HEK293 (cell line): ENCODE data around the gene PTX4.

Source experiments
- CTCF ChIA-PET: fragments of 350-600 bp; formaldehyde crosslinking; extraction: SDS; loops from one replicate; lab custom pipeline; 2021; ENCODE audit warnings: antibody characterized with exemption; lab: Yijun Ruan, JAX
- POLR2A ChIA-PET: fragments of 300-600 bp; formaldehyde crosslinking; extraction: SDS; loops from one replicate; lab custom pipeline; 2020; ENCODE audit warnings: antibody characterized with exemption, inconsistent platforms; lab: Yijun Ruan, JAX
- H3K27ac ChIP-seq: fragments of 200-500 bp; sonication (Bioruptor generic); 2 replicates; pipeline ENCODE4 v1.5.1; 2014; ENCODE audit warnings: low read depth, low read length, control low read depth, inconsistent platforms; ENCODE audit errors: extremely low read depth
- H3K36me3 ChIP-seq, 2 experiments: fragments of 200-500 bp in 1 of 2; sonication (Bioruptor generic) in 1 of 2; 1 replicate in 1 of 2; 2 replicates in 1 of 2; pipeline ENCODE4 v1.5.1; 2014 to 2017; ENCODE audit warnings: inconsistent platforms in 2 of 2, low read length in 2 of 2; ENCODE audit not compliant: control insufficient read depth in 2 of 2, insufficient read depth in 1 of 2
- H3K4me1 ChIP-seq: fragments of 200-500 bp; sonication (Bioruptor generic); 2 replicates; pipeline ENCODE4 v1.5.1; 2014; ENCODE audit warnings: mild to moderate bottlenecking, low read length, inconsistent platforms; ENCODE audit not compliant: control insufficient read depth, insufficient read depth
- H3K4me3 ChIP-seq: 2 replicates; pipeline ENCODE4 v1.5.1; 2011; ENCODE audit warnings: low read depth, mild to moderate bottlenecking, control low read depth, low read length, moderate library complexity
- H3K9me3 ChIP-seq: fragments of 200-500 bp; sonication (Bioruptor generic); 2 replicates; pipeline ENCODE4 v1.5.1; 2014; ENCODE audit warnings: low read depth, low read length, inconsistent platforms; ENCODE audit not compliant: control insufficient read depth, insufficient read depth
- BCL11B ChIP-seq: fragments of 450-650 bp; formaldehyde crosslinking; IDR thresholded peaks from 2 replicates; pipeline ENCODE4 v1.5.1; 2016; ENCODE audit warnings: low read depth, missing biosample characterization, missing genetic modification characterization
- EGR2 ChIP-seq: fragments of 450-650 bp; formaldehyde crosslinking; IDR thresholded peaks from 2 replicates; pipeline ENCODE4 v1.5.1; 2016; ENCODE audit warnings: low read depth, missing biosample characterization, missing genetic modification characterization
- GLI2 ChIP-seq: fragments of 450-650 bp; formaldehyde crosslinking; IDR thresholded peaks from 2 replicates; pipeline ENCODE4; 2017; ENCODE audit warnings: missing biosample characterization, missing genetic modification characterization, low read depth, borderline replicate concordance
- SP3 ChIP-seq: fragments of 450-650 bp; formaldehyde crosslinking; IDR thresholded peaks from 2 replicates; pipeline ENCODE4 v1.5.1; 2016; ENCODE audit warnings: missing biosample characterization, missing genetic modification characterization
- ZEB2 ChIP-seq: fragments of 450-650 bp; formaldehyde crosslinking; IDR thresholded peaks from 2 replicates; pipeline ENCODE4 v1.5.1; 2016; ENCODE audit warnings: missing biosample characterization, missing genetic modification characterization
- ZFHX2 ChIP-seq: fragments of 450-650 bp; formaldehyde crosslinking; conservative IDR thresholded peaks from 2 replicates; pipeline ENCODE4 v1.5.1; 2016; ENCODE audit warnings: missing biosample characterization, missing genetic modification characterization
- ZNF114 ChIP-seq: fragments of 450-650 bp; formaldehyde crosslinking; IDR thresholded peaks from 2 replicates; pipeline ENCODE4 v1.5.0; 2017; ENCODE audit warnings: missing biosample characterization, missing genetic modification characterization
- ZNF391 ChIP-seq: fragments of 450-650 bp; formaldehyde crosslinking; IDR thresholded peaks from 2 replicates; pipeline ENCODE4 v1.5.1; 2016; ENCODE audit warnings: low read depth, missing biosample characterization, missing genetic modification characterization, borderline replicate concordance
- ZNF473 ChIP-seq: fragments of 450-650 bp; formaldehyde crosslinking; IDR thresholded peaks from 2 replicates; pipeline ENCODE4 v1.5.1; 2017; ENCODE audit warnings: missing biosample characterization, missing genetic modification characterization
- ZNF555 ChIP-seq: fragments of 450-650 bp; formaldehyde crosslinking; conservative IDR thresholded peaks from 2 replicates; pipeline ENCODE4 v1.5.1; 2017; ENCODE audit warnings: missing biosample characterization, mild to moderate bottlenecking, missing genetic modification characterization, inconsistent platforms
- ZNF629 ChIP-seq: fragments of 450-650 bp; formaldehyde crosslinking; IDR thresholded peaks from 2 replicates; pipeline ENCODE4 v1.5.1; 2017; ENCODE audit warnings: missing biosample characterization, missing genetic modification characterization
- ZNF707 ChIP-seq: fragments of 450-650 bp; formaldehyde crosslinking; IDR thresholded peaks from 2 replicates; pipeline ENCODE4 v1.5.1; 2016; ENCODE audit warnings: missing biosample characterization, missing genetic modification characterization
- ZNF747 ChIP-seq: fragments of 450-650 bp; formaldehyde crosslinking; IDR thresholded peaks from 2 replicates; pipeline ENCODE4 v1.5.1; 2016; ENCODE audit warnings: missing biosample characterization, missing genetic modification characterization
- TF ChIP-seq, protein P1 (sequence below): fragments of 450-650 bp; formaldehyde crosslinking; IDR thresholded peaks from 2 replicates; pipeline ENCODE4 v1.5.1; 2017; ENCODE audit warnings: missing biosample characterization, missing genetic modification characterization
- TF ChIP-seq, protein P2 (sequence below): fragments of 450-650 bp; formaldehyde crosslinking; optimal IDR thresholded peaks from 2 replicates; pipeline ENCODE3; 2016; ENCODE audit warnings: missing biosample characterization, mild to moderate bottlenecking, missing genetic modification characterization

The PTX4 gene

DNA sequence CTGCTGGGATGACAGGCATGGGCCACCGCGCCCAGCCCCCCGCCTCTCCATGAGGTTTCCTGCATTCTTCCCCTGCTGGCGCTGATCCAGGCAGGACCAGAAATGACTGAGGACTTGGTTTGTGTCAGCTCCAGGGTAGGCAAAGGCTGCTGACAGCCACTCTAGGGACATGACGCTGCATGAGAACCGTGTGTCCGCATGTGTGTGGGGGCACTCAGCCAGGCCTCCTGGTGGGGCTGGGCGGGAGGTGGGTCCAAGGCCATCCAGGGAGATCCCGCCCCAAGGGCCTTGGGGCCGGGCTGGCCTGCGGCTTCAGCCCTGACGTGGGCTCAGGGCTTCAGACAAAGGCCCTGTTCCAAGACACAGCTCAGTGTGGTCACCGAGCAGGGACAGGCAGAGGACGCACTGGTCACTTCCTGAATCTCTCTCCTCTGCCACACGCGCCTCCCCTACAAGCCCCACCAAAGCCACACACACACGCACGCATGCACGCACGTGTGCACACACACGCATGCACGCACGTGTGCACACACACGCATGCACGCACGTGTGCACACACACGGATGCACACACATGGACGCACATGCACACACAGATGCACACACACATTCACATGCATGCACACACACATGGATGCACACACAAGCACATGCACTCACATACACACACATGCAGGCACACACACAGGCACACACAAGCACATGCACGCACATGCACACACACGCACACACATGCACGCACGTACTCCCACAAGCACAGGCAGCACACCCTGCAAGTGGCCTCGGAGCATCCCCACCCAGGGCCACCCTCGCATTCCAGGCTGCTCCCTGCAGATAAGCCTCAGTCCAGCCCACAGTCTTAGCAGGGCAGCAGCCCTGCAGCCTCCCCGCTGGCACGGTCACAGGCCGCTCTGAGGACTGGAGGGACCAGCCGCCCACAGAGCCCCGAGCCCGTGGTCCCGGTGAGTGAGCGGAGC is 39.4 kb upstream of the PTX4 start:
- H3K4me1 ChIP-seq = no peaks in the 10 kb centered on the region
- TF ChIP-seq ZNF707 (tag by site-specific recombination) = no peak
- no peak for TF ChIP-seq ZEB2
- TF ChIP-seq ZNF629 (tag by site-specific recombination) = no peak
- TF ChIP-seq, protein P1, sequence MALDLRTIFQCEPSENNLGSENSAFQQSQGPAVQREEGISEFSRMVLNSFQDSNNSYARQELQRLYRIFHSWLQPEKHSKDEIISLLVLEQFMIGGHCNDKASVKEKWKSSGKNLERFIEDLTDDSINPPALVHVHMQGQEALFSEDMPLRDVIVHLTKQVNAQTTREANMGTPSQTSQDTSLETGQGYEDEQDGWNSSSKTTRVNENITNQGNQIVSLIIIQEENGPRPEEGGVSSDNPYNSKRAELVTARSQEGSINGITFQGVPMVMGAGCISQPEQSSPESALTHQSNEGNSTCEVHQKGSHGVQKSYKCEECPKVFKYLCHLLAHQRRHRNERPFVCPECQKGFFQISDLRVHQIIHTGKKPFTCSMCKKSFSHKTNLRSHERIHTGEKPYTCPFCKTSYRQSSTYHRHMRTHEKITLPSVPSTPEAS (tag by site-specific recombination) = peak; percentile 99
- TF ChIP-seq, protein P2, sequence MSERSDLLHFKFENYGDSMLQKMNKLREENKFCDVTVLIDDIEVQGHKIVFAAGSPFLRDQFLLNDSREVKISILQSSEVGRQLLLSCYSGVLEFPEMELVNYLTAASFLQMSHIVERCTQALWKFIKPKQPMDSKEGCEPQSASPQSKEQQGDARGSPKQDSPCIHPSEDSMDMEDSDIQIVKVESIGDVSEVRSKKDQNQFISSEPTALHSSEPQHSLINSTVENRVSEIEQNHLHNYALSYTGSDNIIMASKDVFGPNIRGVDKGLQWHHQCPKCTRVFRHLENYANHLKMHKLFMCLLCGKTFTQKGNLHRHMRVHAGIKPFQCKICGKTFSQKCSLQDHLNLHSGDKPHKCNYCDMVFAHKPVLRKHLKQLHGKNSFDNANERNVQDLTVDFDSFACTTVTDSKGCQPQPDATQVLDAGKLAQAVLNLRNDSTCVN (tag by site-specific recombination) = peak; percentile 19
- TF ChIP-seq SP3 (tag by site-specific recombination) = no peak
- 0 out of 2 replicates have a peak, but pooled peaks have one; percentile 32 for TF ChIP-seq ZNF473 (tag by site-specific recombination)
- TF ChIP-seq EGR2 (tag by site-specific recombination) = peak; percentile 85
- peak; percentile 77 for TF ChIP-seq ZFHX2
- TF ChIP-seq, all 188 proteins: peak for 5
- CTCF ChIA-PET = interaction anchor here (0.6 to 0.7 kb wide), 2 partner anchors 104 to 146 kb away, joined by 3 read pairs; no protein-coding TSS in a partner anchor
- POLR2A ChIA-PET = interaction anchor here (0.6 kb wide), 1 partner anchor 57 kb away, joined by 6 read pairs; no protein-coding TSS in a partner anchor
- H3K36me3 ChIP-seq = peaks cover 0 to 8% of the 10 kb centered on the region in 2 experiments; a peak in 1 of 3 replicates
- H3K27ac ChIP-seq = no peak overlapping the region
- H3K9me3 ChIP-seq = no peaks in the 10 kb centered on the region
- no peak overlapping the region for H3K4me3 ChIP-seq

DNA sequence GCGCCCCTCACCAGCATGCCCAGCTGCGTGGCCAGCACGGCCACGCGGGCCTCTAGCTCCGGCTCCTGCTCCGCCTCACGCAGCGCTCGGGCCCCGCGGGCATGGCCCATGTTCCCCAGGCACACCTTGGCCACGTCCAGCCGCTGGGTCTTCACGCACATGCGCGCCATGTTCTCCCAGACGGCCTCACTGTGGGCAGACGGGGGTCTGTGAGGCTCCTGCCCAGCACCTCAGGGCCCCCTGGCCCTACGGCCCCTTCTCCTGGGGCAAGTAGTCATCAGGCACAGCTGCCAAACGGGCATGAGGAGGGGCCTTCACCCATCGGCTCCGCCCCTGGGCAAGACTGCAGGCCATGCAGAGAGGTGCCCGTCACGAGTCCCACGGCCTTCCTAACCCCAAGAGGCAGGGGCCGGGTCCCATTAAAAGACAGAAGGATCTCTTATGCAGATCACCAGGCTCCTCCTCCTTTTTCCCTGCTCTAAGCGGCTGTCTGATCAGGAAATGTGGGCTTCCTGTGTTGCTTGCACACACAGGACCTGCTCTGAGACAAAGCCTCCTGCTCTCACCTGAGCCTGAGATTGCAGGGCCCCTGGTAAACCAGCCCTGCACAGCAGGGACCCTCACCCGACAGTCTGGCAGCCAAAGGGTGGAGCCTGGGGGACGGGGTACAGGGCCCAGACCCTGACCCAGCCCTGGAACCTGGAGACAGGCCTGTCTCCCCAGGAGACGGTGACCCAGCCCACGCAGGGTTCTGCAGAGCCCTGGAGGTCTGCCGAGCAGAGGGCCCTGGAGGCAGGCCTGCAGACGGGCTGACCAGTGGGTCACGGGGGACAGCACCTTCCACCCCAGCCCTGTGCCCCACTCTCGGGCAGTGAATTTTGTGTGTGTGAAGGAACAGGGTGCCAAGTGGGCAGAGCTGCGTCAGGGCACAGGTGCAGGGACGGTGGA is 38.1 kb upstream of the PTX4 start:
- H3K27ac ChIP-seq = no peak overlapping the region
- no peaks in the 10 kb centered on the region for H3K4me1 ChIP-seq
- H3K9me3 ChIP-seq = no peaks in the 10 kb centered on the region
- TF ChIP-seq ZNF555 = no peak
- no peak for TF ChIP-seq ZNF747 (tag by site-specific recombination)
- no peak for TF ChIP-seq BCL11B (tag by site-specific recombination)
- H3K4me3 ChIP-seq = no peak overlapping the region
- H3K36me3 ChIP-seq = peaks cover 0 to 8% of the 10 kb centered on the region in 2 experiments; a peak in 1 of 3 replicates
- ChIA-PET CTCF (interaction anchor here (0.6 to 0.7 kb wide), 2 partner anchors 106 to 147 kb away, joined by 3 read pairs; no protein-coding TSS in a partner anchor), POLR2A (interaction anchor here (0.6 kb wide), 2 partner anchors 58 to 120 kb away, joined by 4 to 6 read pairs; no protein-coding TSS in a partner anchor)

DNA sequence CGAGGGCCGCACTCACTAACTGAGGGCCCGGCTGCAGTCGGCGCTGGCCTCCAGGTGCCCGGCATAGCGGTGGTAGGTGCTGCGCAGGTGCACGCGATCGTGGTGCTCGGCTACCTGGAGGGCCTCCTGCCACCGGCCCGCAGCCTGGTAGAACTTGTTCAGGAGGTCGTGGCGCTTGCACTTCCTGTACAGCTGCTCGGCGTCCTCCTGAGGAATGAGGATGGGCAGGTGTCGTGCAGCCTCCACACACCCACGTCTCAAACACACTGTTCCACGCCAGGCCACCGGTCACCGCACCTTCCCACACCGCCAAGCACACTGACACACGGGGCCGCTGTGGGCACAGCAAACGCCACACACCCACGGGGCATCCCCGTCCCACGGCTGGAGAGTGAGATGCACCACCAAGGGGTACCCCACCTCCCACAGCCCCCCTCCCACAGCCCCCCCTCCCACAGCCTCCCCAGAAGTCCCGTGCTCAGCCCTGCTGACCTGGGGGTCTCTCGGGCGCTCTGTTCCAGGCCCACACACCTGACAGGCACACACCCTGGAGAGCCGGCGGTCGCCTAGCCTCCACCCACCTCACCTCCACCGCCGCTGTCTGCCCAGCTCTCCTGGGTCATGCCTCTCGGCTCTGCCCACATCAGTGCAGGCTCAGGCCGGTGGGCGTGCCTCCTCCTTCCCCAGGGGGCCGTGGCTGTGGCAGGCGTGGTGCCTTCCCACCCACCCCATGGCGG is 37.3 kb upstream of the PTX4 start:
- Histone ChIP-seq H3K27ac (no peak overlapping the region), H3K4me1 (no peaks in the 10 kb centered on the region), H3K36me3 (peaks cover 0 to 8% of the 10 kb centered on the region in 2 experiments; a peak in 1 of 3 replicates), H3K9me3 (no peaks in the 10 kb centered on the region), H3K4me3 (no peak overlapping the region)
- ChIA-PET POLR2A (no interaction called here), CTCF (no interaction called here)
- peak; percentile 35; the same call in 1 of the 2 replicates for TF ChIP-seq EGR2 (tag by site-specific recombination)
- TF ChIP-seq ZFHX2 = peak; percentile 44; the same call in 1 of the 2 replicates
- no peak for TF ChIP-seq GLI2
- no peak for TF ChIP-seq ZNF114 (tag by site-specific recombination)
- TF ChIP-seq ZNF391 (tag by site-specific recombination) = no peak
